ENCODE data around the gene TTC3.

GRCh38 chr21:37062593-37062935, 10.5 kb upstream of the TTC3 start:
- no peak for TF ChIP-seq SIN3A (IDR thresholded peaks at IDR 0.05; ENCODE audit: low read depth)
- TF ChIP-seq POLR2AphosphoS5 (IDR thresholded peaks at IDR 0.05; ENCODE audit: low read depth, low read length): no peak
- no peak for TF ChIP-seq POLR2A (IDR thresholded peaks at IDR 0.05; ENCODE audit: borderline replicate concordance, extremely low read depth, insufficient read depth, insufficient read length)

Measured in HCT116 (cell line).